Measurements from ENCODE around the gene NRG3. TPM values are rescaled to one million over a fixed set of nuclear protein-coding genes. Genes with fewer than 3 reads are reported as not detected.

NRG3 gene
- polyA plus RNA-seq, 2 donors: 0.01 to 0.04 TPM

DNA sequence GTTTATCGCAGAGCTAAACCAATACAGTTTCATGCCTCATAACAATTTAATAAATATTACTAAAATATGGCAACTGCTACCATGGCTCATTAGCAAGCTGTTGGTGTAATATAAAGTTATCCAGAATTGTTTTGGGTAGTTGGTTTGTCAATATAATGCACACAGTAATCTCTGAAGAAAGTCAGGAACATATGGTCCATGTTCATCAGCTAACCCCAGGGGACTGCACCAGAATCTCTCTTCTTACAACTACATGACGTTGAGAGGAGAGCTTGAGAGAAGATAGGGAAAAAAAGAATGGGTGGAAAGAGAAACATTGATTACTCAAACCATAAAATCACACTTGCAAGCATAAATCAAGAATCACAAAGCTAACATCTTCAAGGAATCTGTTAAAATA is 333.7 kb downstream of the NRG3 start:
- no peak overlapping the region for H3K27ac ChIP-seq (ENCODE audit: low read depth in 2 of 2, low read length in 1 of 2)
- H3K4me3 ChIP-seq (ENCODE audit: low read depth in 1 of 2, low read length in 2 of 2): no peak overlapping the region
- H3K9me3 ChIP-seq (ENCODE audit: control insufficient read depth in 2 of 2, insufficient read depth in 1 of 2, low read depth in 1 of 2, low read length in 1 of 2): no peaks in the 10 kb centered on the region
- H3K4me1 ChIP-seq (ENCODE audit: control insufficient read depth in 2 of 2, insufficient read depth in 2 of 2, low read length in 1 of 2): no peaks in the 10 kb centered on the region
- no peaks in the 10 kb centered on the region for H3K27me3 ChIP-seq (ENCODE audit: control insufficient read depth in 1 of 2, insufficient read depth in 2 of 2, low read length in 2 of 2)
- 68 to 74% methylated on average over 2 of the region's 2 CpGs for WGBS, 2 donors
- no peaks in the 10 kb centered on the region for H3K36me3 ChIP-seq (ENCODE audit: control insufficient read depth in 2 of 2, insufficient read depth in 2 of 2, low read length in 1 of 2)

- Histone ChIP-seq H3K4me1 (ENCODE audit: control insufficient read depth in 2 of 2, insufficient read depth in 2 of 2, low read length in 1 of 2) (no peaks in the 10 kb centered on the region), H3K4me3 (ENCODE audit: low read depth in 1 of 2, low read length in 2 of 2) (no peak overlapping the region), H3K9me3 (ENCODE audit: control insufficient read depth in 2 of 2, insufficient read depth in 1 of 2, low read depth in 1 of 2, low read length in 1 of 2) (no peaks in the 10 kb centered on the region), H3K27me3 (ENCODE audit: control insufficient read depth in 1 of 2, insufficient read depth in 2 of 2, low read length in 2 of 2) (no peaks in the 10 kb centered on the region), H3K36me3 (ENCODE audit: control insufficient read depth in 2 of 2, insufficient read depth in 2 of 2, low read length in 1 of 2) (no peaks in the 10 kb centered on the region), H3K27ac (ENCODE audit: low read depth in 2 of 2, low read length in 1 of 2) (no peak overlapping the region)
- 83 to 87% methylated on average over 2 of the region's 2 CpGs for WGBS, 2 donors
Observed at GRCh38 chr10:82210331-82210730, 335.3 kb downstream of the NRG3 start.

DNA sequence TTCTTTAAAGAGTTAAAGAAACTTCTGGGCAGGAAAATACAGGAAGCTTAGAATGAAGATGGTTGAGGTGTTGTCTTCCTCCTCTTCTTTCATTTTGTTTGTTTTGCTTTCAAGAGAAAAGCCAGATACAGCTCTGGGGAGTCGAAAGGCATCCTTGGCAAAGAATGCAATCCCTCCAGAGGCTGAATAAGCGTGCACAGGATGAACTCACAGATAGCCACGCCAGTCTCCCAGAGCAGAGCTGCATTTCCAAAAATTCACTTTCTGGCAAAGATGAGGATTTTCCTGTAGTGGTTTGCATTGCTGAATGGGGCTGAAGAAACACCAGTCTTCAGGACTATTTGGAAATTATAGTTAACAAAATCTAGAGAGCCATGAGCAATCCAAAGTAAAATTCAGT is 336.4 kb downstream of the NRG3 start:
- Histone ChIP-seq H3K4me3 (ENCODE audit: low read depth in 1 of 2, low read length in 2 of 2) (no peak overlapping the region), H3K9me3 (ENCODE audit: control insufficient read depth in 2 of 2, insufficient read depth in 1 of 2, low read depth in 1 of 2, low read length in 1 of 2) (no peaks in the 10 kb centered on the region), H3K27ac (ENCODE audit: low read depth in 2 of 2, low read length in 1 of 2) (no peak overlapping the region), H3K27me3 (ENCODE audit: control insufficient read depth in 1 of 2, insufficient read depth in 2 of 2, low read length in 2 of 2) (no peaks in the 10 kb centered on the region), H3K36me3 (ENCODE audit: control insufficient read depth in 2 of 2, insufficient read depth in 2 of 2, low read length in 1 of 2) (no peaks in the 10 kb centered on the region), H3K4me1 (ENCODE audit: control insufficient read depth in 2 of 2, insufficient read depth in 2 of 2, low read length in 1 of 2) (no peaks in the 10 kb centered on the region)
- WGBS, 2 donors: 21 to 40% methylated on average over 3 of the region's 3 CpGs

GRCh38 chr10:82212753-82213152 is 337.8 kb downstream of the NRG3 start:
- H3K9me3 ChIP-seq (ENCODE audit: control insufficient read depth in 2 of 2, insufficient read depth in 1 of 2, low read depth in 1 of 2, low read length in 1 of 2): no peaks in the 10 kb centered on the region
- H3K4me1 ChIP-seq (ENCODE audit: control insufficient read depth in 2 of 2, insufficient read depth in 2 of 2, low read length in 1 of 2): no peaks in the 10 kb centered on the region
- H3K27ac ChIP-seq (ENCODE audit: low read depth in 2 of 2, low read length in 1 of 2): no peak overlapping the region
- H3K36me3 ChIP-seq (ENCODE audit: control insufficient read depth in 2 of 2, insufficient read depth in 2 of 2, low read length in 1 of 2): no peaks in the 10 kb centered on the region
- 67 to 86% methylated on average over 2 of the region's 2 CpGs for WGBS, 2 donors
- no peaks in the 10 kb centered on the region for H3K27me3 ChIP-seq (ENCODE audit: control insufficient read depth in 1 of 2, insufficient read depth in 2 of 2, low read length in 2 of 2)
- H3K4me3 ChIP-seq (ENCODE audit: low read depth in 1 of 2, low read length in 2 of 2): no peak overlapping the region

DNA sequence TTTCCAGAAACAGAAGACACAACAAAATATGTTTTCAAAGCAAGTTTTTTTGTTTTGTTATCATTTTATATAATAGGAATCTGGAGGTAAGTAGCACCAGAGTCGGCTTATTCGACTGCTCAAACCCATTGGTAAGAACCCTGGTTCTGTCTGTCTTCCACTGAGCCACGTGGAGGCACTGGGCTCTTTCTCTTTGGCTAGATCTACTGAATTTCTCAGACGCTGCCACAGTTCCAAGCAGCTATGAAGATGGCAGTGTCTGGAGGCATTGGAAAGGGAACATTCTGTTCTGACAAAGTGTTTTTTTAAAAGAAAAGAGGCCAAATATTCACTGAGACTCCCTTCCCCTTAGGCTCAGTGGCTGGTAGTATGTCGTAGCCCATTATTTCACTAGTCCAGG is 338.8 kb downstream of the NRG3 start:
- no peaks in the 10 kb centered on the region for H3K36me3 ChIP-seq (ENCODE audit: control insufficient read depth in 2 of 2, insufficient read depth in 2 of 2, low read length in 1 of 2)
- H3K27ac ChIP-seq (ENCODE audit: low read depth in 2 of 2, low read length in 1 of 2): no peak overlapping the region
- WGBS, 2 donors: 74 to 83% methylated on average over 5 of the region's 5 CpGs

GRCh38 chr10:82221056-82221455 is 346.1 kb downstream of the NRG3 start:
- H3K4me3 ChIP-seq (ENCODE audit: low read depth in 1 of 2, low read length in 2 of 2): no peak overlapping the region
- H3K36me3 ChIP-seq (ENCODE audit: control insufficient read depth in 2 of 2, insufficient read depth in 2 of 2, low read length in 1 of 2): no peaks in the 10 kb centered on the region
- H3K27me3 ChIP-seq (ENCODE audit: control insufficient read depth in 1 of 2, insufficient read depth in 2 of 2, low read length in 2 of 2): no peaks in the 10 kb centered on the region
- no peaks in the 10 kb centered on the region for H3K4me1 ChIP-seq (ENCODE audit: control insufficient read depth in 2 of 2, insufficient read depth in 2 of 2, low read length in 1 of 2)
- H3K9me3 ChIP-seq (ENCODE audit: control insufficient read depth in 2 of 2, insufficient read depth in 1 of 2, low read depth in 1 of 2, low read length in 1 of 2): no peaks in the 10 kb centered on the region
- H3K27ac ChIP-seq (ENCODE audit: low read depth in 2 of 2, low read length in 1 of 2): no peak overlapping the region

More for the DNA sequence above, 338.8 kb downstream of the NRG3 start:
- H3K27me3 ChIP-seq (ENCODE audit: control insufficient read depth in 1 of 2, insufficient read depth in 2 of 2, low read length in 2 of 2): no peaks in the 10 kb centered on the region
- no peaks in the 10 kb centered on the region for H3K9me3 ChIP-seq (ENCODE audit: control insufficient read depth in 2 of 2, insufficient read depth in 1 of 2, low read depth in 1 of 2, low read length in 1 of 2)
- H3K4me3 ChIP-seq (ENCODE audit: low read depth in 1 of 2, low read length in 2 of 2): no peak overlapping the region
- no peaks in the 10 kb centered on the region for H3K4me1 ChIP-seq (ENCODE audit: control insufficient read depth in 2 of 2, insufficient read depth in 2 of 2, low read length in 1 of 2)

DNA sequence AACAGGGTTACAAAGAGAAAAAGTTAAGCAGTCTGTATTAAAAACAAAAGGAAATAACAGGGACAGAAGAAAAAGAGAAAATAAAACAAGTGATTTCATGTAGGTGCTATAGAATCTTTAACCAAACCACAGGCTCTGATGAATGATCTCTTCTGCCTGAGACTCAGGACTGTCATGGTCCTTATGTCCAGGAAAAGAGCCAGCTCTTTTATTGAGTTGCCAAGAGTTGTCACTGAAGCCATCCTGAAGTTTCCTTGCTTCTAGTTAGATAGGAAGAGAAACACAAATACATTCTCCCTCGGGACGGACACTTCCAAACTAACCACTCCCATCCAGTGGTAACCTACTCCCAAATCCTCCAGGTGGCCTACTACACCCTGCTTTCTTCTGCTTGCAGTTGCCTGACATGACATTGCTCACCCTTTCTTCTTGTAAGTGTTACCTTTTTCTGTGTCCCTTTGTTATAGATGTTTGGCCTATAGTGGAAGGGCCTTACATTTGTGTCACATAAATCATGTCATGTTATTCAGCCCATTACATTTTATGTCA is 346.7 kb downstream of the NRG3 start:
- Histone ChIP-seq H3K4me3 (ENCODE audit: low read depth in 1 of 2, low read length in 2 of 2) (no peak overlapping the region), H3K9me3 (ENCODE audit: control insufficient read depth in 2 of 2, insufficient read depth in 1 of 2, low read depth in 1 of 2, low read length in 1 of 2) (no peaks in the 10 kb centered on the region), H3K36me3 (ENCODE audit: control insufficient read depth in 2 of 2, insufficient read depth in 2 of 2, low read length in 1 of 2) (no peaks in the 10 kb centered on the region), H3K4me1 (ENCODE audit: control insufficient read depth in 2 of 2, insufficient read depth in 2 of 2, low read length in 1 of 2) (no peaks in the 10 kb centered on the region), H3K27ac (ENCODE audit: low read depth in 2 of 2, low read length in 1 of 2) (no peak overlapping the region), H3K27me3 (ENCODE audit: control insufficient read depth in 1 of 2, insufficient read depth in 2 of 2, low read length in 2 of 2) (no peaks in the 10 kb centered on the region)
- WGBS, 2 donors: 32 to 38% methylated on average over 2 of the region's 2 CpGs

DNA sequence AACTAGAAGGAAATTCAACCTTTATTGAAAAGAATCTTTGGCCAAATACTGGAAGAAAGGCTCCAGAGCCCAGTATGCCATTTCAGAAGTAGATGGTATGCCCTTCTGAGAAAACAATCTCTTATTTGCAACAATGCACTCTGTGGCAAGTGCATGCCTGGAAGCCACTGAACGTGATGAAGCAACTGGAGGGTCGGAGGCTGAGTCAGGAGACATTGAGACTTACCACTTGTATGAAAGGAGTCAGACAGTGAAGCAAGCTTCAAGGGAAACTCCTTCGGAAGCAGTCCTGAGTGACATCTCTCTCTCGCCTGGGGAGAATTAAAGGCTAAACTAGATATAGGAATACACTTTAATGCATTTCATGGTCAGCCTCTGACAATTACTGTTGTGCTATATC is 353.7 kb downstream of the NRG3 start:
- no peak overlapping the region for H3K4me3 ChIP-seq (ENCODE audit: low read depth in 1 of 2, low read length in 2 of 2)
- no peaks in the 10 kb centered on the region for H3K36me3 ChIP-seq (ENCODE audit: control insufficient read depth in 2 of 2, insufficient read depth in 2 of 2, low read length in 1 of 2)
- no peak overlapping the region for H3K27ac ChIP-seq (ENCODE audit: low read depth in 2 of 2, low read length in 1 of 2)
- H3K9me3 ChIP-seq (ENCODE audit: control insufficient read depth in 2 of 2, insufficient read depth in 1 of 2, low read depth in 1 of 2, low read length in 1 of 2): peaks cover 0 to 3% of the 10 kb centered on the region in 2 donors
- WGBS, 2 donors: 79 to 82% methylated on average over 4 of the region's 4 CpGs
- H3K4me1 ChIP-seq (ENCODE audit: control insufficient read depth in 2 of 2, insufficient read depth in 2 of 2, low read length in 1 of 2): no peaks in the 10 kb centered on the region
- H3K27me3 ChIP-seq (ENCODE audit: control insufficient read depth in 1 of 2, insufficient read depth in 2 of 2, low read length in 2 of 2): no peaks in the 10 kb centered on the region

- Histone ChIP-seq H3K27ac (ENCODE audit: low read depth in 2 of 2, low read length in 1 of 2) (no peak overlapping the region), H3K36me3 (ENCODE audit: control insufficient read depth in 2 of 2, insufficient read depth in 2 of 2, low read length in 1 of 2) (no peaks in the 10 kb centered on the region)
- WGBS, 2 donors: 69 to 72% methylated on average over 4 of the region's 4 CpGs
Observed at GRCh38 chr10:82234173-82234572, 359.2 kb downstream of the NRG3 start.

DNA sequence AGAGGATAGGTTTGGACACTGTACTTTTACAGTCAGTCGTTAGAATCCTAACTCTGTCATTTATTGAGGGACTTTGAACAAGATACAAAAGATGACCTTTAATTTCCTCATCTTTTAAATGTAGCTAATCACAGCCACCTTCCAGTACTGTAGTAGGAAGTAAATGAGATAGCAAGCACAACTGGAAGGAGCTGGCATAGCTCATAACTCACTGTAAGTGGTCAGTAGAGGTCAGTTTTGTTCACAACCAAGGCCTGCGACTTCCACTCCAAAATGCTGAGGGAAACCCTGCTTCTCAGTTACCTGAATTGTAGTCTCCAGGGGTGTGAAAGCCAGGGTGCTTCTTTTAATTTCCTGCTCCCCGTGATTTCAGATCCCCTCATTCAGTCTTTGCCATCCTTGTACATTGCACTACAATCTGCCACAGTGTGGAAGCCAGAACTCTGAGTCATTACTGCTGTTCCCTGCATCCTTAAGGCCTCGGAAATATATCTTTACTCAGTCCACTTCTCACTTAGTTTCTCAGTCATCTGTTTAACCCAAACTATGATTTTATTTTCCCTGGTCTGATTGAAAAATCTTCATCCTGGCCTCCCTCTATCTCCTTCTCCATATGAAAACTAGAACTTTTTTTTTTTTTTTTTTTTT is 361.2 kb downstream of the NRG3 start:
- no peaks in the 10 kb centered on the region for H3K36me3 ChIP-seq (ENCODE audit: control insufficient read depth in 2 of 2, insufficient read depth in 2 of 2, low read length in 1 of 2)
- peaks cover 0 to 3% of the 10 kb centered on the region in 2 donors for H3K9me3 ChIP-seq (ENCODE audit: control insufficient read depth in 2 of 2, insufficient read depth in 1 of 2, low read depth in 1 of 2, low read length in 1 of 2)
- no peaks in the 10 kb centered on the region for H3K4me1 ChIP-seq (ENCODE audit: control insufficient read depth in 2 of 2, insufficient read depth in 2 of 2, low read length in 1 of 2)
- H3K27ac ChIP-seq (ENCODE audit: low read depth in 2 of 2, low read length in 1 of 2): no peak overlapping the region
- 73 to 79% methylated on average over 4 of the region's 4 CpGs for WGBS, 2 donors
- no peak overlapping the region for H3K4me3 ChIP-seq (ENCODE audit: low read depth in 1 of 2, low read length in 2 of 2)
- H3K27me3 ChIP-seq (ENCODE audit: control insufficient read depth in 1 of 2, insufficient read depth in 2 of 2, low read length in 2 of 2): no peaks in the 10 kb centered on the region

More at GRCh38 chr10:82234173-82234572, 359.2 kb downstream of the NRG3 start:
- no peak overlapping the region for H3K4me3 ChIP-seq (ENCODE audit: low read depth in 1 of 2, low read length in 2 of 2)
- H3K27me3 ChIP-seq (ENCODE audit: control insufficient read depth in 1 of 2, insufficient read depth in 2 of 2, low read length in 2 of 2): no peaks in the 10 kb centered on the region
- no peaks in the 10 kb centered on the region for H3K4me1 ChIP-seq (ENCODE audit: control insufficient read depth in 2 of 2, insufficient read depth in 2 of 2, low read length in 1 of 2)
- H3K9me3 ChIP-seq (ENCODE audit: control insufficient read depth in 2 of 2, insufficient read depth in 1 of 2, low read depth in 1 of 2, low read length in 1 of 2): peaks cover 0 to 3% of the 10 kb centered on the region in 2 donors

Measured in esophagus (tissue), 2 donors.